GM23248 (cell line): ENCODE results near the gene UIMC1.

Source experiments
- EZH2 ChIP-seq: fragments of 200-600 bp; sonication (generic); IDR thresholded peaks from 2 replicates; pipeline ENCODE4 v1.6.1; 2018; ENCODE audit warnings: antibody characterized with exemption, mild to moderate bottlenecking; ENCODE audit not compliant: insufficient read depth, poor library complexity, severe bottlenecking
- EZH2phosphoT487 ChIP-seq: fragments of 200-600 bp; sonication (generic); IDR thresholded peaks from 2 replicates; pipeline ENCODE4 v1.6.1; 2018; ENCODE audit warnings: antibody characterized with exemption, moderate library complexity, mild to moderate bottlenecking, low read depth; ENCODE audit not compliant: insufficient read depth

DNA sequence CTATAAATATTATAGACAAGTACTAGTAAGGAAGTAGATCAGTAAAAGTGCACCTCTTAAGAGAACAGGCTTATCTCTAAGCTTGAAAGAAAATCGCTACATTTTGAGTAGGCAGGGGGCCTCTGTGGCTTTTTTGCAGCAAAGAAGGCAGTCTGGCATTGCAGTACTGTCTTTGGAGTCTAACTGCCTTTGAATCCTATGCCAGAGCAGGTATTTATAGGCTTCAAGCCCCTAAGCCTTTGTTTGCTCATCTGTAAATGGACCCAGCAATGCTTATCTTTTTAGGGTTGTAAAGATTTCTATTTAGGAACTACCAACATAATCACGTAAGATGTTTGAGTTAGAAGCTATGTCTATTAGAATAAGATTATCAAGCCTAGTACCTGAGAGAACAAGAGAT, 83.8 kb downstream of the UIMC1 start:
- TF ChIP-seq EZH2phosphoT487 (no peak), EZH2 (no peak)
